GM12892 (cell line): ENCODE measurements around the gene TNN.

Experiments
- POLR2A ChIP-seq: IDR thresholded peaks from 2 replicates; pipeline ENCODE4 v1.6.1; 2011; ENCODE audit warnings: low read depth, low read length, control low read depth
- POLR2AphosphoS5 ChIP-seq: IDR thresholded peaks from 2 replicates; pipeline ENCODE4 v1.6.1; 2011; ENCODE audit warnings: low read depth, low read length, control low read depth

GRCh38 chr1:175133673-175134435 lies 66.2 kb downstream of the TNN start:
- TF ChIP-seq POLR2AphosphoS5 (no peak), POLR2A (no peak)
